GM19395 (cell line): Measurements from ENCODE around the gene PACSIN1.
"Not testable (repeated sequence)": the region's sequence is repeated elsewhere in the genome, so short reads cannot be mapped to it uniquely, and the experiment has no call there.

Experiments used
- ATAC-seq: cut with Tn5 transposase; IDR thresholded peaks from one replicate; pipeline ENCODE4 v1.9.1; 2021; ENCODE audit warnings: mild to moderate bottlenecking, moderate library complexity; ENCODE audit not compliant: unreplicated experiment

PACSIN1 gene

DNA sequence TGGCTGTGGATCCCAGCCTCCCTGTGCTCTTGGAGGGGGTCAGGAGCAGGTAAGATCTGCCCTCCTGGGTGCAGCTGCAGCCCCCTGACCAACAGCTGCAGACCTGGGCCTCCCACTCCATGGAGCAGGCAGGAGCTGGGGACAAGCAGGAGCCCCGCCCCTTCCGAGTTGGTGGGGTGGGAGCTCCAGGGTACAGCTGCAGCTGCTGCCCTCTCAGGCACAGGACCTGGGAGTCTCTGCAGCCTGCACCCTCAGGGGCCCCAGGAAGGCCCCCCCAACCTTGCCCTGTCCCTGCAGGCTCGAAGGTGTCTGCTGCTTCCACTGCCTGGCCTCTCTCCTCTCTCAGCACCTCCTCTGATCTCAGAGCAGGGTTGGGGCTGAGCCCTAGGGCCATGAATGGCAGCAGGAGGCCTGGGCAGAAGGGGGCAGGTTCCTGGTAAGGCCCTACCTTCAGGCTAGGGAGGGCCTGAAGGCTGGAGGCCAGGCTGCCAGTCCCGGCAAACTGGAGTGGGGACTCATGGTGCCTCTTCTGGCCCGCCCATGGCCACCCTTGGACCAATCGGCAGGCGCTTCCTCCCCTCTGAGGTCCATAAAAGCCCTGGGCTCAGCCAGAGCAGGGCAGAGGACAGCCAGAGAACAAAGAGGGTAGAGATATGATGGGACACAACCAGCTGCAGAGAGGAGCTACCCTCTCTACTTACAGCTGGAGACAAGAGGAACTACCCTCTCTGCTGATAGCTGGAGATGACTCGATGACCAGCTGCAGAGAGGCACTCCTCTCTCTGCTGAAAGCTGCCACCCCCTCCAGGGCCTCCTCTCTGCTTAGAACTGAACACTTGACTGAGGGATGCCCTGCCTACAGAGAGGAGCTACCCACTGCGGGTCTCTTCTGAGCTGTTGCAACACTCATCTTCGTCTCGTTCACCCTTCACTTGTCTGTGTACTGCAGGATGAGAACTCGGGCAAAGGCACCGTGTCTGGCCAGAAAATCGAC lies 7.8 kb upstream of the PACSIN1 start:
- no peak for ATAC-seq

DNA sequence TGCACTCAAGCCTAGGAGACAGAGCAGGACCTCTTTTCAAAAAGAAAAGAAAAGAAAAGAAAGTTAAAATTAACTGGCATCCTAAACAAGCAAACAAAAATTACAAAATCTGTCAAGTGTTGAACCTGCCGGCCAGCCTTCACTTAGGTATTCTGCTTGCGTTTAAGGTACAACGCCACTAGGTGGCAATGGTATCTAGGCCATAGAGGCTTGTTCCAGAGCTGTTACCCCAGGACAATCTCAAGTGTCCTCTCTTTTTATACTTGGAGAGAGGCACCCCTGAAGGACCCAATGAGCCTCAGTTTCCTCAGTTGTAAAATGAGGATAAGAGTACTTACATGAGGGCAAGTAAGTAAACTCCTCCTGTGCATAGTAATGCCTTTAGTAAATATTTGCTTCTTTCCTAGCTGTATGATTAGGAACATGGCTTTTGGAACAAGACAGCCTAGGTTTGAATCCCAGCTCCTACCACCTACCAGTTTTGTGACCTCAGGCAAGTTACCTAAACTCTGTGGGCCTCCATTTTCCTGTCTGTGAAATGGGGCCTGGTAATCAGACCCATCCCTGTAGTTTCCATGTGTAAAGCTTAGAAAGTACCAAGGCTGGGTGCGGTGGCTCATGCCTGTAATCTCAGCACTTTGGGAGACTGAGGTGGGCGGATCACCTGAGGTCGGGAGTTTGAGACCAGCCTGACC lies 5.8 kb upstream of the PACSIN1 start:
- ATAC-seq = no peak

DNA sequence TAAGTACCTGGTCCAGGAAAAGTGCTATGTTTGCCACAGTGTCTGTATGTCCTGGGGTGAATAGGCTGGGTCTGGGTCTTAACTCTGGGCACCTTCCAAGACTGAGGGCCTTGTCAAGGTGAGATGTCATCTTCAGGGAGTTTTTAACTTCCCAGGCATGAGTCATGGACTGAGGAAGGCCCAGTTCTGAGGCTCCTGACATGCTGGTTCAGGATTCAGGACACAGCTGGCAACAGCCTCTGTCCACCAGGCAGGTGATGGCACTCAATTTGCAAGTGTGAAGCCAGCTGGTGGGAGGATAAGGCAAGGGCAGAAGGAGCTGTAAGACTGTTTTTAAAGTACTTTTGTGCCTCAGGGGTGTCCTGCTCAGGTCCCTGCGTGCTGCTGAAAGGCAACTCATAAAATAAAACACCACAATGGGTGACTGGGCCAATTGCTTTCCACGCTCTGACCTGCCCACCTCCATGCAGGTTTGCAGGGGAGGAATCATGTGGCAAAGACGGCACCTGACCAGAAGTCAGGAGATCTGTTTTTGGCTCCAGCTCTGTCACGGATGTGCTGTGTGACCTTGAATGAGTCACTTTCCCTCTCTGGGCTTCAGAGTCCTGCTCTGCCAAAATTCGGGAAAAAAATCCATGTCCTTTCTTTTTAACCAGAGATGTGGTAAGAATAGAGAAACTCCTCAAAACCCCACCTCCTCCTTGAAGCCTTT lies 4.9 kb upstream of the PACSIN1 start:
- ATAC-seq = no peak

DNA sequence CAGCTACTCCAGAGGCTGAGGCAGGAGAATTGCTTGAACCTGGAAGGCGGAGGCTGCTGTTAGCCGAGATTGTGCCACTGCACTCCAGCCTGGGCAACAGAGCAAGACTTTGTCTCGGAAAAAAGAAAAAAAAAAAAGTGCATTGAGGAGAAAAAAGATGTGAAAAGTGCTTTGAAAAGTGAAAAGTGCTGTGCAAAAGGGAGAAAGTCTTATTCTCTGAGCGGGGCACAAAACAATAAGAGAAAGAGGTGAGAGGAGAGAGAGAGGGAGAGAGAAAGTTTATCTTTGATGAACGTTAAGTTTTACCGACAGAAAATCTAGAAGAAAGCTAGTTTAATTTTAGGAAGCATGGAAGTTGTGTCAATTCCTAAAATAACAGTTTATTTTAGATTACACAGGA lies 3.9 kb upstream of the PACSIN1 start:
- no peak for ATAC-seq

GRCh38 chr6:34462551-34462971 lies 3.3 kb upstream of the PACSIN1 start:
- ATAC-seq = no peak

GRCh38 chr6:34463299-34463698 lies 2.6 kb upstream of the PACSIN1 start:
- no peak for ATAC-seq

GRCh38 chr6:34463849-34464248 lies 2.0 kb upstream of the PACSIN1 start:
- no peak for ATAC-seq

DNA sequence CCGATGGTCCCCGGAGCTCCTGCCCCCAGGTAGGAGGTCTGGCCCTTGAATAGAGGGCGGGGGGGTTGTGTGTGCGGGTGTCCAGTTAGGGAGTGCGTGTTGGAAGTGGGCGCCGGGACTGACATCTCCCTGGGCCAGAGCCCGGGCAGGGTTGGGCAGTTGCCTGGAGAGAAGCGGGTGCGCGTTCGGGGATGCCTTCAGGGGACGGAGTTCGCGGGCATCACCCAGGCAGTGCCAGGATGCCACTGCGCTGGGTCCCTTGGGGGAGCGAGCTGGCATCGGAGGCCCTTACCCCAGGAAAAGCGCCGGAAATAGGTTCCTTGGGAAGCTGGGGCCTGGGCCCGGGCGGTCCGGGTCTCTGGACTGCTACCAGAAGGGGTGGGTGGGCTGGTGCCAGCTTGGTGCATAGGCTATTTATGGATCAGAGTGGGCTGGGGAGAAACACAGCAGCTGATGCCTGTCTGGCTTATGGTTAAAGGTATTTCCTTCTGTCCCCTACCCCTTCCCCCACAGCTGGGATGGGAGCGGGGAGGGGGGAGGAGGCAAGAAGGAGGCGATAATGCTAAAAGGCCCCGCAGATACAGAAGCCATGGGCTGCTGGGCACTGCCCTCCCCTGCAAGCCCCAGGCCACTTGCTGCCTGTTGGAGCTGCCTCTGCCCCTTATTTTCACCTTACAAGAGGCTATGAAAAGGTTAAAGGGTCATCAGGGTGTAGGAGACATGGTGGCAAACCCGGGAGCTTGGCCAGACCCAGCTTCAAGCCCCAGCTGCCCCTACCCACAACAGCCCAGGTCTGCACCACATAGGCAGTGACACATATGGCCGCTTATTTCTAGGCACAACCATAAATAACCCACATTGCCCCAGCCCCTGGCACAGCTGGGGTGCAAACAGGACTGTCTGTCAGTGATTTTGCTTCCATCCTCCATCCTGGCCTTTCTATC lies 638 bp downstream of the PACSIN1 start:
- ATAC-seq = no peak

GRCh38 chr6:34468378-34468892 lies 2.6 kb downstream of the PACSIN1 start:
- no peak for ATAC-seq

GRCh38 chr6:34469499-34469898 lies 3.6 kb downstream of the PACSIN1 start:
- no peak for ATAC-seq

DNA sequence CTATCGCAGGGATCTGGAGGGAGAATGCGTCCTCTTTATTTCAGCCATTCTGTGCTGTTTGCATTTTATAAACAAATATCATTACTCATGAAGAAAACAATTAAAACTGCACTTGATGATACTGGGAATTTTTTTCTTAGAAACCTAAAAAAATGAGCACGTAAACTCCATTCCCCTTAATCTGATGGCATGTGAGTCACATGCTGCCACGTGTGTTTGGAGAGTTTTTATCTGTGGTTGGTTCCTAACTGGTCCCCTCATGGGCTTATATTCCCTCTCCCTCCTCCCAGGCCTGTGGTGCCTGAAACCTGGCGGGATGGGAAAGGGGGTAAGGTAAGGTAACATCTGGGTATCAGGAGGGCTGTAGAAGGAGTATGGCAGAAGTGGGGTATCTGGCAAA lies 6.5 kb downstream of the PACSIN1 start:
- ATAC-seq = no peak

DNA sequence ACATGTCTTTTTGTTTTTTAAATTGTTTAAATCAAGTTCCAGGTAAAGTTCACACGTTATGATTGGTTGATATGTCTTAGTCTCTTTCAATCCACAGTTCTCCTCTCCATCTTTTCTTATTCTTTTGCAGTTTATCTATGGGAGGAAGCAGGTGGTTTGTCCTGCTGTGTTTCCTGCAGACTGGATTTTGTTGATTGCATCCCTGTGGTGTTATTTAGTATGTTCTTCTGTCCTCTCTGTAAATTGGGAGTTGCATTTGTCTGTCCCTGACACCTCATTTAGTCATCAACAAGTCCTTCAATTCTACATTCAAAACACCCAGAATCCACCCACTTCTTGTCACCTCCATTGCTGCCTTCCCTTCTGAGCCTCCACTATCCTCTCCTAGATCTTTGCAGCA lies 8.1 kb downstream of the PACSIN1 start:
- no peak for ATAC-seq

DNA sequence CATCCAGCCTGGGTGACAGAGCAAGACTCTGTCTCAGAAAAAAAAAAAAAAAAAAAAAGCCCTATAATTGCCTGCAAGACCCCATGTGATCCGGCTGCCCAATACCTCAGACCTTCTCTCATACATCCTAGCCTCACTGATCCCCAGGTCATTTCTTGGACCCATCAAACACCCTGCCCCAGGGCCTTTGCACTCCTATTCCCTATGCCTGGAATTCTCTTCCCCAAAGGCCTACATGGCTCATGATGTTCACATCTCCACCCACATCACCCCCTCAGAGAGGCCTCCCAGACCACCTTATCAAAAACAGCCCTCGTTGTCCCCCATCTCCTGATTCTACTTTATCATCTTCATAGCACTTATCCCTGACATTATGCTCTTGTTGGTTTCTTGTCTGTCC lies 8.9 kb downstream of the PACSIN1 start:
- ATAC-seq = no peak

- no peak for ATAC-seq
These were observed 9.4 kb downstream of the PACSIN1 start for GRCh38 chr6:34475238-34475682.

GRCh38 chr6:34475767-34476328 lies 10.0 kb downstream of the PACSIN1 start:
- no peak for ATAC-seq

GRCh38 chr6:34476447-34476846 lies 10.6 kb downstream of the PACSIN1 start:
- no peak for ATAC-seq

GRCh38 chr6:34476921-34477320 lies 11.0 kb downstream of the PACSIN1 start:
- no peak for ATAC-seq

DNA sequence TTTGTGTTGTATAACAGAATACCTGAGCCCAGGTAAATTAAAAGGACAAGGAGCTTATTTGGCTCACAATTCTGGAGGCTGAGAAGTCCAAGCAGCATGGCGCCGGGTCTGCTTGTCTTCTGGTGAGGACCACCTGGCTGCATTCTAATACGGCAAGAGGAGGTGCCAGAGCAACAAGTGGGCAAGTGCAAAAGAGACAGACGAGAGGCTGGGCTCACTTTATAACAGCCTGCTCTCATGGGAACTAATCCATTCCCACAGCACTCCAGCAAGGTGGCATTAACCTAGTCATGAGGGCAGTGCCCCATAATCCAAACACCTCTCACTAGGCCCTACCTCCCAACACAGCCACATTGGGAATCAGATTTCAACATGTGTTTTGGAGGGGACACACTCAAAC lies 12.9 kb downstream of the PACSIN1 start:
- ATAC-seq = no peak

DNA sequence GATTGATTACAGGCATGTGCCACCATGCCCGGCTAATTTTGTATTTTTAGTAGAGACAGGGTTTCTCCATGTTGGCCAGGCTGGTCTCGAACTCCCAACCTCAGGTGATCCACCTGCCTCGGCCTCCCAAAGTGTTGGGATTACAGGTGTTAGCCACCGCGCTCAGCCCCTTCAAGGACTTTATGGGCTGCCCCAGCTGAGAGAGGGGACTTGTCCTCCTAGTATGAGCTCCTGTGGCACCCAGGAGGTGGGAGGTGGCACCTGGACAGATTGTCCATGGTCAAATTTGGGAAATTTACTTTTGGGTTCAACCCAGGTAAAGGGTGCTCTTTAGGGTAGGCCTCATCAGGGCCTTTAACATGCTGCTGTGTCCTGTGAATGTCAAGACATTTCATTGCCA lies 17.9 kb downstream of the PACSIN1 start:
- ATAC-seq = not testable (repeated sequence)

DNA sequence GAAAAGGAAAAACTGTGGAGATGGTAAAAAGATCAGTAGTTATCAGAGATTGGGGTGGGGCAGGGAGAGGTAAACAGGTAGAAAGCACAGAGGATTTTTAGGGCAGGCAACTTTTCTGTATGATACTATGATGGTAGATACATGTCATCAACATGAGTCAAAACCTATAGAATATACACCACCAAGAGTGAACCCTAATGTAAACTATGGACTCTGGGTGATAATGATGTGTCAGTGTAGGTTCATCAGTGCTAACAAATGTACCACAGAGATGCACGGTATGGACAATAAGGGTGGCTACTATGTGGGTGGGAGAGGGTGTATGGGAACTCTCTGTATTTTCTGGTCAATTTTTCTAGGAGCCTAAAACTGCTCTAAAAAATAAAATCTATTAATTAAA lies 18.5 kb downstream of the PACSIN1 start:
- ATAC-seq = no peak
